Measurements from ENCODE around the gene SMARCC1.

The SMARCC1 gene

DNA sequence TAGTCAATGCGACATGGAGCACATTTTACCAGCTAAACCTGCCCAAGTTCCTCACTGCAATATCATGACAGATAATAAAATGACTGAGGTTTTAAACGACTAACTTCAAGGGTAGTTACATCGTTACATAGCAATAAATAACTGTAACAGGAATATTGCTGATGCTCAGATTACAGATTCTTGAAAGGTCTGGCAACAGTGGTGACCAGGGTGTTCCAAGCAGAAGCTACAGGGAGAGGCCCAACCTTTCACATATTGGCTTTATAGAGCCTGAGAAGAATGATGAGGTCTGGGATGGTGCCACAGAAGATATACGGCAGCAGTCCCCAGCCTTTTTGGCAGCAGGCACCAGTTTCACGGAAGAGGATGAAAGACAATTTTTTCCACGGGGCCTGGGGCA is 151.9 kb downstream of the SMARCC1 start:
- DNase-seq, result no peak

- DNase-seq, result no peak
These were observed 153.3 kb downstream of the SMARCC1 start for GRCh38 chr3:47628426-47628825.

DNA sequence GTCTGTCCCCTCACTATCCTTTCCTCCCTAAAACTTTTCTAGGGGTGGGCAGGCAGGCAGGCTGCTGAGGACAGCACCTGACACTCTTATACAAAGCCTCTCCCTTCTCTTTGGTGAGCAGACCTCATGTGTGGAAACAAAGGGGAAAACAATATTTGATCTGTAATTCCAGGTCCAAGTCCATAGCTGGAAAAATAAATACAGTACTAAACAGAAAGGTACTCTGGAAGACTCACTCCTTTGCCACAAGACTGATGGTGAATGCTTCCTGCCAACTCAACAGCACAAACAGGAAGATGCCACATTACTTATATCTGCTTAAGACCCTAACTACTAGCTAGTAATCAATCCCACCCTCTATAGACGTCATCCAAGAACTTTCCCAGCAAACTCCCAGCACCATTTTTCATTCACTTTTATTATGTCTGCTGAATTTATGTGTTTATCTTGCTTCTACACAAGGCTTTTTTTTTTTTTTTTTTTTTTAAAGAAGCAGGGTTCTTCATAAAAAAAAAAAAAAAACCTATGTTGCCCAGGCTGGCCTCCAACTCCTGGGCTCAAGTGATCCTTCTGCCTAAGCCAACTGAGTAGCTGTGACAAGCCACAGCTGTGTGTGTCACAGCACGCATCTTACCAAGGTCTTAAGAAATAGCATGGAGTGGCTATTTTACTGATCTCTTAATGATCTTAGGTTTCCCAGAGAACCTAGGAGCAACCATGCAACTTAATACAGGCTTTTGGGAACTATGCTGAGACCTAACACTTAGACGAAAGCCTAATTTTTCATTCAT is 158.8 kb downstream of the SMARCC1 start:
- DNase-seq, result no peak

- no peak for DNase-seq
These were observed 164.3 kb downstream of the SMARCC1 start for GRCh38 chr3:47617086-47618010.

DNA sequence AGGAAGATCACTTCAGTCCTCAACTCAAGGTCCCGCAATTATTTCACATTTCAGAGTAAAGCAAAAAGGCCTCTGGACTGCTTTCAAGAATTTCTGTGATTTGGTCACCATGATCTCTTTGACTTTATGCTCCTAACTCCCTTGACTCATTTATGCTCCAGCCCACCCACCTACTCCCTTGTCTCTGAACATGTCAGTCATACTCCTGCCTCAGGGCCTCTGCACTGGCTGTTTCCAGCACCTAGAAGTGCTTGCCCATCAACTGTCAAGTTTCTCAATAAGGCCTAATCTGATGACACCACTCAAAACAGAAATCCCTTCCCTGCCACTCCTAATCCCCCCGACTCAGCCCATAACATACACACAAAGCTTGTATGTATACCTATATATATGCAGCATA is 166.9 kb downstream of the SMARCC1 start:
- no peak for DNase-seq

GRCh38 chr3:47613722-47614121 is 168.0 kb downstream of the SMARCC1 start:
- no peak for DNase-seq

- DNase-seq, result no peak
These were observed 168.8 kb downstream of the SMARCC1 start for GRCh38 chr3:47612879-47613278.

DNA sequence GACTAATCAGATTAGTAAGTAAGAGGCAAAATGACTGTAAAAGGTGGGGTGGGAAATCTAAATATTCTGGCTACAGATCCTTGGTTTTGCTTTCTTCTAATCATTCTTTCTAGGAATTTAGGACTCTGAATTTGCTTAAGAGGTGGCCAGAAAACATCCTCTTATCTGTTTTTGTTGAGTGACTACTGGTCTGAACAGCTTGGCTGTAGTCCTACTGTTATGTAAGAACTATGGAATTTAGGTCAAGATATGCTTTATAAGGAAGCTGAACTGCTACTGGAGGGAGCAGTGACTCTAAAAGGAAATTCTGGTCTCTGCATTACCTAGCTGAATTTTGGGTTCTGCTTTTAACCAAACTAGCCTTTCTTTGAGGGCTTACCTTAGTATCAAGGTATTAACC is 169.5 kb downstream of the SMARCC1 start:
- DNase-seq, result no peak

DNA sequence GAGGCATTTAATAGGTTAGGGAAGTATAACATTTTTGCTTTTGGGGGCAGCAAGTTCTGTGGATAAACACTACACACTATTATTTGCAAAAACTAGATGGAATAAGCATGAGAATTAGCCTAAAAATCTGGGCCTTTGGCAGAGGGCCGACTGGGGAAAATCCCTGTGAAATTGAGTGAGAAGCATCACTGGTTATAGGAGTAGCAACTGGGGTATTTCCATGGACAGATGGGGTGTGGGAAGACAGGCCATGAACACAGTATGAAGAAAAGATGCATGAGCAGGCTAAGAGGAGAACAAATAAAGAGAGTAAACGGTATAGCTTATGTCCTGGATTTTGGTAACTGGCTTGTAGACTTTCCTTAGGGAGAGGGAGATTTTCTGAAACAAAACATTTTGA is 170.1 kb downstream of the SMARCC1 start:
- DNase-seq, result no peak

- DNase-seq, result no peak
These were observed 171.1 kb downstream of the SMARCC1 start for GRCh38 chr3:47610583-47610982.

- DNase-seq, result no peak
These were observed 174.4 kb downstream of the SMARCC1 start for GRCh38 chr3:47607335-47607734.

DNA sequence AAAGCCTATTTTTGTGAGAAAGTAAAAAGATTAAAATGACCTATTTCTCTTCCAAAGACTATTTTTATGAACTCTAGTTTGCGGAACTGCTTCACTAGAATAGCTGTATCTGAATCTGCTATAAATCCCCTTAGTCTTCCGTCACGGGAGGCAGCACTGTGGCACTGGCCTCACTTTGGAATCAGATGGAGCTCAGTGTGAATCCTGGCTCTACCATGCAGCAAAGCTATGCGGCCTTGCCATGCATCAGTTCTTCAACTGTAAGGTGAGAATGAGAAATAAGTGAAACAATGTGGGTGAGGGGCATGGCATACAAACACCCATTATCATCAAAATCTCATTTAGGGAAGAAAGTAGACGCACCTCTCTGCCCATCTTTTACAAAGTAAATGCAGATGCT is 175.5 kb downstream of the SMARCC1 start:
- no peak for DNase-seq

DNA sequence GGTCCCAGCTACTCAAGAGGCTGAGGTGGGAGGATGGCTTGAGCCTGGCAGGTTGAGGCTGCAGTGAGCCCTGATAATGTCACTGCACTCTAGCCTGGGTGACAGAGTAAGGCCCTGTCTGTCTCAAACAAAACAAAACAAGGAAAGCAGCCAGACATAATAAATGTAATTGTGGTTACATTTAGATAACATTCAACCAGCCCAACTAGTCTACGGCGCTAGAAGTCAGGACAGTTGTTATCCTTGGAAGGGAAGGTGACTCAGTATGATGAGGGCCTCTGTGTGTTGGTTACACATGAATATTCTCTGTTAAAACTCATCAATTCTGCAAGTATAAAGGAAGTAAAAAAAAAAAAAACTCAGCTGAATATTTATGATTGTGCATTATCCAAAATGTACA is 176.0 kb downstream of the SMARCC1 start:
- no peak for DNase-seq

DNA sequence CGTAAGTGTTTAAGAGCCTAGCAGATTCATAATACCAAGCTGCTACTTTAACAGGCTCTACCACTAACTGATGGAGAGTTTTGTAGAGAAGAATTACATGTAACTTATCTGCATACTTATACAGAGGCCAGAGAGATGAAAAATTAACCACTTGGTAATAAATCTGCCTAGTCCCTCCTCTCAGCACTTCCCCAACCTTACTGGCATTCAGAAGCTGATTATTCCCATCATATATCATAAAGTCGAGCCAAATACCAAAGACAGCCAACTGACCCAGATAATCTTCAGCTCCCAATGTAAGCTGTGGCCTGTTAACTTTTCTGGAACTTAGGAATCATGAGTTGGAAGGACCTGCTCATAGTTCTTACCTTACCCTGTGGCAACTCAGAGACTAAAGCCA is 177.5 kb downstream of the SMARCC1 start:
- DNase-seq, result no peak

- DNase-seq, result no peak
These were observed 178.4 kb downstream of the SMARCC1 start for GRCh38 chr3:47603332-47603731.

- no peak for DNase-seq
These were observed 180.4 kb downstream of the SMARCC1 start for GRCh38 chr3:47601281-47601680.

DNA sequence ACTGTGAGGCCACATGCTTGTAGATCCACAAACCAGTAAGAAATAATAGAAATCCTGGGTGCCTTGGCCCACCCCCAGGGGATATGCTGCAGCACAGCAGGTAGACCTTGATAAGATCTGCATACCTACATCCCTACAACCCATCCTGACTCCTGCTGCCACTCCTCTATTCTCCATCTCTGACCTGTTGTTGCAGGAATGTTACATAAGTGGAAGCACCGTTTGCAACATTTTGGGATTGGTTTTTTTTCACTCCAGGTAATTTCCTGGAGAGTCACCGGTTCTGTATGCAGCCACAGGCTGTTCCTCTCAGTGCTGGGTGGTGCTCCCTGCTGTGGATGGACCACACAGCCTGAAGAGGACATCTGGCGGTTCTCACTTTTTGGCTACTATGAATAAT is 186.9 kb downstream of the SMARCC1 start:
- no peak for DNase-seq

DNA sequence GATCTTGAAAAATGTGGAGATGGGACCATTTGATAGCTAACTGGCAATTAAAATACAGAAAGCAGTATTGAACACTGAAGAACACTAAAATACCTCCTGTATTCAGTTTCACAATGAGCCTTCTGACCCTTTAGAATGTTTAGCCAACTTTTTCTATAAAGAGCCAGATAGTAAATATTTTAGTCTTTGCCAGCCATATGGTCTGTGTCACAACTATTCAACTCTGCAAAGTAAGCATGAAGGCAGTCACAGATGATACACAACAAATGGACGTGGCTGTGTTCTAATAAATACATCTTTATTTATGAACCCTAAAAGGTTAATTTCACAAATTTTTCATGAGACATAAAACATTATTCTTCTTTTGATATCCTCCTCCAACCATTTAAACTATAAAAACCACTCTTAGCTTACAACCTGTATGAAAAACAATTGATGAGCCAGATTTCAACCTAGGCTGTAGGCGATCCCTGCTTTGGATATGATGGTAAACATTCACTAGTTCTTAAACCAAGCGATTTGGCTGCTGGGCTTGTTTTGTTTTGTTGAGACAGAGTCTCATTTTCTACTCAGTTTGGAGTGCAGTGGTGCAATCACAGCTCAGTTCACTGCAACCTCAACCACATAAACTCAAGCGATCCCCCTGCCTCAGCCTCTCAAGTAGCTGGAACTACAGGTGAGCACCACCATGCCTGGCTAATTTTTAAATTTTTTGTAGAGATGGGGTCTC is 189.5 kb downstream of the SMARCC1 start:
- no peak for DNase-seq

GRCh38 chr3:47590216-47590615 is 191.5 kb downstream of the SMARCC1 start:
- no peak for DNase-seq

DNA sequence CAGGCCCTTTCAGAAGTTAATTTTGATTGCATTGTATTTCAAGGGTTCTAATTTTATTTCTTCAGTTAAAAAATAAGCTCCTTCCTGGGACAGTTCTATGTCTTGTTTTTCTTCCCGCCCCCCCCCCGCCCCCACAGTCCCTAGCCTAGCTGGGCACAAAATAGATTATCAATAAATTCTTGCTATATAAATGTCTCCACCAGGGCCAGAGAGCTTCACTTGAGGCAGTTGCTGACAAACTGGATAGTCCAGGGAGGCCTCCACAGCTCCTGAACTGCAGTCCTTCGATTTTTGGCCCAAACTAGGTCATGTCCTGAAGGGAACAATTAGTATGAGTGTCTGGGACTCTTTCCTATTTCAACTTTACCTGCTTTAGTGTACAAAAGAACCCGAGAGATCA is 193.1 kb downstream of the SMARCC1 start:
- no peak for DNase-seq

GRCh38 chr3:47588053-47588452 is 193.6 kb downstream of the SMARCC1 start:
- no peak for DNase-seq

GRCh38 chr3:47586746-47587145 is 194.9 kb downstream of the SMARCC1 start:
- DNase-seq, result no peak

- no peak for DNase-seq
These were observed 198.2 kb downstream of the SMARCC1 start for GRCh38 chr3:47583320-47584075.

Data from hematopoietic multipotent progenitor cell treated with erythropoietin and hydrocortisone succinate and interleukin-3 and kit ligand, for 4 days (in vitro differentiated cells).